HL-60 (cell line): Measurements from ENCODE around the gene GLIPR1L2.

ENCODE experiments used
- CTCF ChIP-seq: IDR thresholded peaks from one replicate; pipeline ENCODE4 v1.5.1; 2011; ENCODE audit warnings: low read length, control low read depth, inconsistent platforms; ENCODE audit not compliant: insufficient read depth
- GABPA ChIP-seq: IDR thresholded peaks from 2 replicates; pipeline ENCODE4 v1.6.1; 2012; ENCODE audit warnings: low read depth
- POLR2AphosphoS5 ChIP-seq: IDR thresholded peaks from 2 replicates; pipeline ENCODE4 v1.6.1; 2012; ENCODE audit warnings: low read depth
- REST ChIP-seq: IDR thresholded peaks from 2 replicates; pipeline ENCODE4 v1.6.1; 2012; ENCODE audit warnings: low read depth; ENCODE audit not compliant: insufficient replicate concordance

- TF ChIP-seq CTCF, result no peak
- TF ChIP-seq GABPA, result no peak
- no peak for TF ChIP-seq REST
- TF ChIP-seq POLR2AphosphoS5, result no peak
These were observed 87.4 kb downstream of the GLIPR1L2 start for GRCh38 chr12:75478116-75478794.
